ENCODE results near the gene ARIH2. TPM values are rescaled to one million over a fixed set of nuclear protein-coding genes. Genes with fewer than 3 reads are reported as not detected.
"Not testable (repeated sequence)": the region's sequence is repeated elsewhere in the genome, so short reads cannot be mapped to it uniquely, and the experiment has no call there.

The ARIH2 gene
- total RNA-seq, 1 donor from 2014 or later, result 59.4 TPM

GRCh38 chr3:49007771-49008528, 89.3 kb downstream of the ARIH2 start:
- peak overlapping the region; percentile 99 for H3K27ac ChIP-seq
- peaks cover 27% of the 10 kb centered on the region for H3K4me1 ChIP-seq
- intact Hi-C loops (cut with DNase I), result loop anchor here (5.0 kb wide), 1 partner anchor 84 kb away; the partner anchor contains the start of gene QRICH1
- H3K4me3 ChIP-seq, result peak overlapping the region; percentile 57 to 77
- no peaks in the 10 kb centered on the region for H3K27me3 ChIP-seq
- peaks cover 0 to 10% of the 10 kb centered on the region in 2 donors for H3K36me3 ChIP-seq
- TF ChIP-seq POLR2A (IDR thresholded peaks at IDR 0.05), result no peak
- TF ChIP-seq POLR2AphosphoS5 (IDR thresholded peaks at IDR 0.05; ENCODE audit: insufficient read depth in 1 of 2, low read depth in 1 of 2), result no peak
- TF ChIP-seq CTCF (IDR thresholded peaks at IDR 0.05), result no peak
- peak in 1 of 2 donors; percentile 97 for DNase-seq (ENCODE audit: extremely low spot score in 2 of 2)
- H3K9me3 ChIP-seq, result no peaks in the 10 kb centered on the region

- peak overlapping the region in 1 of 2 donors; percentile 77 for H3K4me3 ChIP-seq
- H3K36me3 ChIP-seq, result peaks cover 0 to 14% of the 10 kb centered on the region in 2 donors
- not testable (repeated sequence) for H3K27me3 ChIP-seq; DNase-seq (ENCODE audit: extremely low spot score in 2 of 2); H3K9me3 ChIP-seq
- H3K27ac ChIP-seq, result peak overlapping the region; percentile 99
- intact Hi-C loops (cut with DNase I), result loop anchor here (5.0 kb wide), 1 partner anchor 84 kb away; the partner anchor contains the start of gene QRICH1
- H3K4me1 ChIP-seq, result peaks cover 34% of the 10 kb centered on the region
These were observed 90.0 kb downstream of the ARIH2 start for GRCh38 chr3:49008627-49009026.

DNA sequence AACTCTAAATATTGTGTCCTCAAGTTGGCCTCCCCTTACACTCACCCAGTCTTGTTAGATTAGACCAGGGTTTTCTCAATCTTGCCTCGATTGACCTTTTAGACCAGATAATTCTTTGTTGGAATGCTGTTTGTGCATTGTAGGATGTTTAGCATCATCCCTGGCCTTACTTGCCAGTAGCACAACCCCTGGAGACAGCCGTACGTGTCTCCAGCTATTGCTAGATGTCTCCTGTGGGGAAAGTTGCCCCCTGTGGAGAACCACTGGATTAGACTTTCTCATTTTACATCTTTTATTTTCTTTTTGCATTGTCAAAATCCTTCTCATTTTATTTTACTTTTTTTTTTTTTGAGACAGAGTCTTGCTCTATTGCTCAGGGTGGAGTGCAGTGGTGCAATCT, 90.8 kb downstream of the ARIH2 start:
- no peaks in the 10 kb centered on the region for H3K27me3 ChIP-seq
- no peak overlapping the region for H3K4me3 ChIP-seq
- H3K4me1 ChIP-seq, result peaks cover 39% of the 10 kb centered on the region
- peaks cover 0 to 20% of the 10 kb centered on the region in 2 donors for H3K36me3 ChIP-seq
- no peaks in the 10 kb centered on the region for H3K9me3 ChIP-seq
- DNase-seq (ENCODE audit: extremely low spot score in 2 of 2), result no peak
- H3K27ac ChIP-seq, result no peak overlapping the region
- no peak for TF ChIP-seq POLR2A (IDR thresholded peaks at IDR 0.05)
- TF ChIP-seq POLR2AphosphoS5 (IDR thresholded peaks at IDR 0.05; ENCODE audit: insufficient read depth in 1 of 2, low read depth in 1 of 2), result no peak
- TF ChIP-seq CTCF (IDR thresholded peaks at IDR 0.05), result no peak
- intact Hi-C loops (cut with DNase I), result loop anchor here (5.0 kb wide), 1 partner anchor 83 kb away; the partner anchor contains the start of gene QRICH1

GRCh38 chr3:49012441-49013017, 93.9 kb downstream of the ARIH2 start:
- H3K27me3 ChIP-seq, result no peaks in the 10 kb centered on the region
- peaks cover 41% of the 10 kb centered on the region for H3K4me1 ChIP-seq
- H3K27ac ChIP-seq, result no peak overlapping the region
- TF ChIP-seq POLR2A (IDR thresholded peaks at IDR 0.05) (no peak), POLR2AphosphoS5 (IDR thresholded peaks at IDR 0.05; ENCODE audit: insufficient read depth in 1 of 2, low read depth in 1 of 2) (no peak), CTCF (IDR thresholded peaks at IDR 0.05) (no peak)
- H3K4me3 ChIP-seq, result no peak overlapping the region
- H3K9me3 ChIP-seq, result no peaks in the 10 kb centered on the region
- intact Hi-C loops (cut with DNase I), result no loop called here
- no peak for DNase-seq (ENCODE audit: extremely low spot score in 2 of 2)
- H3K36me3 ChIP-seq, result peaks cover 0 to 42% of the 10 kb centered on the region in 2 donors

DNA sequence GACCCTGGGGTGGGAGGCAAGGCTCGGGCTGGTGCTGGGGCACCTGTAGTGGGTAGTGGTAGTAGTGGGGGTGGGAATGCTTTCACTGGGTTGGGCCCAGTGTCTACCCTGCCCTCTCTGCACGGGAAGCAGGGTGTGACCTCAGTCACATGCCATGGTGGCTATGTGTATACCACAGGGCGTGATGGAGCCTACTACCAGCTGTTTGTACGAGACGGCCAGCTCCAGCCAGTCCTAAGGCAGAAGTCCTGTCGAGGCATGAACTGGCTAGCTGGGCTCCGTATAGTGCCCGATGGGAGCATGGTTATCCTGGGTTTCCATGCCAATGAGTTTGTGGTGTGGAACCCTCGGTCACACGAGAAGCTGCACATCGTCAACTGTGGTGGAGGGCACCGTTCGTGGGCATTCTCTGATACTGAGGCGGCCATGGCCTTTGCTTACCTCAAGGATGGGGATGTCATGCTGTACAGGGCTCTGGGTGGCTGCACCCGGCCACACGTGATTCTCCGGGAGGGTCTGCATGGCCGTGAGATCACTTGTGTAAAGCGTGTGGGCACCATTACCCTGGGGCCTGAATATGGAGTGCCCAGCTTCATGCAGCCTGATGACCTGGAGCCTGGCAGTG, 94.6 kb downstream of the ARIH2 start:
- H3K4me1 ChIP-seq, result peaks cover 41% of the 10 kb centered on the region
- DNase-seq (ENCODE audit: extremely low spot score in 2 of 2), result no peak
- H3K4me3 ChIP-seq, result no peak overlapping the region
- H3K36me3 ChIP-seq, result peaks cover 0 to 42% of the 10 kb centered on the region in 2 donors
- TF ChIP-seq POLR2AphosphoS5 (IDR thresholded peaks at IDR 0.05; ENCODE audit: insufficient read depth in 1 of 2, low read depth in 1 of 2) (no peak), CTCF (IDR thresholded peaks at IDR 0.05) (no peak), POLR2A (IDR thresholded peaks at IDR 0.05) (no peak)
- intact Hi-C loops (cut with DNase I), result no loop called here
- no peak overlapping the region for H3K27ac ChIP-seq
- no peaks in the 10 kb centered on the region for H3K9me3 ChIP-seq
- H3K27me3 ChIP-seq, result no peaks in the 10 kb centered on the region
